ENCODE measurements around the gene EMC7. TPM values are rescaled to one million over a fixed set of nuclear protein-coding genes. Genes with fewer than 3 reads are reported as not detected.

EMC7 gene
- total RNA-seq, 1 donor from 2014 or later: 21.2 TPM

DNA sequence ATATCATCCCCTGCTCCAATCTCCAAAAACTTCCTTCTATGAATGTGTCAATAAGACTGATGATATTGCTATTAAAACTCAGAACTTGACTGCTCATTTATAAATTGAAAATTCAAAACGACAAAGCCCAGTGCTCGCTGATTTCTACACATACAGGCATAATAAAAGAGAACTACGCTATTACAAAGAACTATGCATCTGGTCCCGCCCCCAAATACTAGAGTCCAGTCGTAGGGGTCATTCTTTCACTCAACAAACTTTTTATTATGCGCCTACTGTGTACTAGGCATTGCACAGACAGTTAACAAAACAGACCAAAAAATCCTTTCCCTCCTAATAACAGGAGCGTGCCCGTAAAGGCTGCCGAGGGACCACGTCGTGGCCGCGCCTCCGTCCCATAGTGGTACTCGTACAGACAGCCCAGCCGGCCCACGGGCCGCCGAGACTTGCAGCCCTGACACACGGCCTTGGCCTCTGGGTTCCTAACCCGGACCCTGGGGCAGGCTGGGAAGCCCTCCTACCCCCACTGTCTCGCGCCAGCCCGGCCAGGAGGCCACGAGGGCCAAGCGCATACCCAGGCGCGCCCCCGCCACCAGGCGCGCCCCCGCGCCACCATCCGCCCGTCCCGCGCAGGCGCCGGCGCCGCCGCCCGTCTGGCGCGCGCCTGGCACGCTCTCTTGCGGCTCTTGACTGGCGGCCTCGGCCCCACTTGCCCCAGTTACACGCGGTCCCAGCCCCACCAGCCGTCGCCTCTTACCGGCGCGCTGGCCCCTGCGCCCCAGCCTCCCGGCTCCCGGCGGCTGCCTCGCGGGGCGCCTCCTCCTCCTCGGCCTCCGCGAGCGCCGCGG, 63.4 kb downstream of the EMC7 start:
- DNase-seq: peak; percentile 65

Other genes with a start within 250 kb of the EMC7 start
- gene CHRM5, start 133.4 kb downstream of the EMC7 start, total RNA-seq: 0.47 TPM
- gene AVEN, start 62.7 kb downstream of the EMC7 start, total RNA-seq: 8.0 TPM
- gene PGBD4, start 221 bp upstream of the EMC7 start, total RNA-seq: 6.2 TPM
- gene KATNBL1, start 108.2 kb upstream of the EMC7 start, total RNA-seq: 117 TPM
- gene EMC4, start 123.2 kb upstream of the EMC7 start, total RNA-seq: 128 TPM
- 39.5 TPM for gene SLC12A6, start 235.9 kb upstream of the EMC7 start, total RNA-seq
- gene NOP10, start 241.3 kb upstream of the EMC7 start, total RNA-seq: 77.4 TPM
- gene NUTM1, start 241.5 kb upstream of the EMC7 start, total RNA-seq: not detected